ENCODE measurements around the gene MAGIX.

The MAGIX gene

GRCh38 chrX:49208399-49208798, 45.8 kb downstream of the MAGIX start:
- no peak for DNase-seq

- no peak for DNase-seq
Observed at GRCh38 chrX:49209434-49210251, 47.1 kb downstream of the MAGIX start.

- no peak for DNase-seq
Observed at GRCh38 chrX:49210406-49210805, 47.8 kb downstream of the MAGIX start.

- no peak for DNase-seq
Observed at GRCh38 chrX:49211074-49211473, 48.5 kb downstream of the MAGIX start.

- no peak for DNase-seq
Observed at GRCh38 chrX:49212209-49212608, 49.7 kb downstream of the MAGIX start.

- DNase-seq, result no peak
Observed at GRCh38 chrX:49212861-49213260, 50.3 kb downstream of the MAGIX start.

- DNase-seq, result no peak
Observed at GRCh38 chrX:49214416-49214815, 51.9 kb downstream of the MAGIX start.

- no peak for DNase-seq
Observed at GRCh38 chrX:49214996-49215526, 52.5 kb downstream of the MAGIX start.

Data from NCI-H1436 (cell line).